BLaER1 (cell line): ENCODE data around the gene ZFP36L2.

Experiments
- H3K27ac ChIP-seq: shearing (Covaris generic); formaldehyde crosslinking; 2 replicates; pipeline ENCODE4 v1.8.1; 2022
- H3K27me3 ChIP-seq: shearing (Covaris generic); formaldehyde crosslinking; 2 replicates; pipeline ENCODE4 v1.8.1; 2022
- H3K36me3 ChIP-seq: shearing (Covaris generic); formaldehyde crosslinking; 2 replicates; pipeline ENCODE4 v1.8.1; 2022
- H3K4me1 ChIP-seq: shearing (Covaris generic); formaldehyde crosslinking; 2 replicates; pipeline ENCODE4 v1.8.1; 2022
- H3K4me2 ChIP-seq: shearing (Covaris generic); formaldehyde crosslinking; 2 replicates; pipeline ENCODE4 v1.8.1; 2022
- H3K4me3 ChIP-seq: shearing (Covaris generic); formaldehyde crosslinking; 2 replicates; pipeline ENCODE4 v1.8.1; 2022
- H3K9ac ChIP-seq: shearing (Covaris generic); formaldehyde crosslinking; 2 replicates; pipeline ENCODE4 v1.8.1; 2022
- H3K9me3 ChIP-seq: shearing (Covaris generic); formaldehyde crosslinking; 2 replicates; pipeline ENCODE4 v1.8.1; 2022
- H4K20me1 ChIP-seq: shearing (Covaris generic); formaldehyde crosslinking; 2 replicates; pipeline ENCODE4 v1.8.1; 2022
- Cebpa-rat ChIP-seq: shearing (Covaris generic); IDR thresholded peaks from 2 replicates; pipeline ENCODE4 v1.8.1; 2022

The ZFP36L2 gene

GRCh38 chr2:43202289-43202688, 24.1 kb downstream of the ZFP36L2 start:
- Histone ChIP-seq H3K27me3 (no peaks in the 10 kb centered on the region), H3K27ac (peak overlapping the region; percentile 89), H3K4me1 (peaks cover 100% of the 10 kb centered on the region), H3K4me2 (peak overlapping the region; percentile 98), H3K9ac (no peak overlapping the region), H3K4me3 (no peak overlapping the region), H3K9me3 (no peaks in the 10 kb centered on the region), H3K36me3 (no peaks in the 10 kb centered on the region), H4K20me1 (no peaks in the 10 kb centered on the region)
- TF ChIP-seq Cebpa-rat = no peak

- H3K27me3 ChIP-seq = no peaks in the 10 kb centered on the region
- no peak for TF ChIP-seq Cebpa-rat
- H3K9ac ChIP-seq = peak overlapping the region; percentile 80
- peak overlapping the region; percentile 89 for H3K27ac ChIP-seq
- peak overlapping the region; percentile 98 for H3K4me2 ChIP-seq
- H4K20me1 ChIP-seq = no peaks in the 10 kb centered on the region
- no peaks in the 10 kb centered on the region for H3K36me3 ChIP-seq
- peaks cover 100% of the 10 kb centered on the region for H3K4me1 ChIP-seq
- no peaks in the 10 kb centered on the region for H3K9me3 ChIP-seq
- peak overlapping the region; percentile 25; the same call in 1 of the 2 replicates for H3K4me3 ChIP-seq
These were observed 24.9 kb downstream of the ZFP36L2 start for GRCh38 chr2:43201497-43201896.

DNA sequence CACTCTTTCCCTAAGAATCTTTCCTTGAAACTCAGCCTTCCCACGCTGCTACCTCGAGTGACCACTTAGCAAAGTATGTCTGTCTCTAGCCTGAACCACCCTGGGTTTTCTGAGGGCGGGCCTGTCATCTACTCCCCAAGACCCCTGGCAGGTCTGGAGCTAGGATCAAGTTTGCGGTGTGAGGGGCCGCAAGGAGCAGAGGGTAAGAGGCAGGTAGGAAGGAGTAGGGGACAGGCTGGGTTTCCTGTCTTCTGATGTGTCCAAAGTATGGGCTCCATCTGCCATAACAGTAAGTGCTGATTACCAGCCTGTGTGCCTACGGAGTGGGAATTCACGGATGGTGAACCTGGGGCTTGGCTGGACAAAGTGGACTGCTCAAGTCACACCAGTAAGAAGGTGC, 25.4 kb downstream of the ZFP36L2 start:
- Histone ChIP-seq H3K9ac (peak overlapping the region; percentile 80), H3K36me3 (no peaks in the 10 kb centered on the region), H3K27ac (peak overlapping the region; percentile 89), H3K4me3 (peak overlapping the region; percentile 25; the same call in 1 of the 2 replicates), H3K4me2 (peak overlapping the region; percentile 98), H4K20me1 (no peaks in the 10 kb centered on the region), H3K4me1 (peaks cover 100% of the 10 kb centered on the region), H3K9me3 (no peaks in the 10 kb centered on the region), H3K27me3 (no peaks in the 10 kb centered on the region)
- TF ChIP-seq Cebpa-rat = no peak

- Histone ChIP-seq H3K27ac (peak overlapping the region; percentile 89), H4K20me1 (peaks cover 6% of the 10 kb centered on the region; the same call in 1 of the 2 replicates), H3K4me3 (peak overlapping the region; percentile 45), H3K4me2 (peak overlapping the region; percentile 98), H3K27me3 (no peaks in the 10 kb centered on the region), H3K36me3 (no peaks in the 10 kb centered on the region; the same call in 1 of the 2 replicates), H3K4me1 (peaks cover 100% of the 10 kb centered on the region), H3K9ac (peak overlapping the region; percentile 80), H3K9me3 (no peaks in the 10 kb centered on the region)
- TF ChIP-seq Cebpa-rat = no peak
These were observed 26.6 kb downstream of the ZFP36L2 start for GRCh38 chr2:43199492-43200488.

DNA sequence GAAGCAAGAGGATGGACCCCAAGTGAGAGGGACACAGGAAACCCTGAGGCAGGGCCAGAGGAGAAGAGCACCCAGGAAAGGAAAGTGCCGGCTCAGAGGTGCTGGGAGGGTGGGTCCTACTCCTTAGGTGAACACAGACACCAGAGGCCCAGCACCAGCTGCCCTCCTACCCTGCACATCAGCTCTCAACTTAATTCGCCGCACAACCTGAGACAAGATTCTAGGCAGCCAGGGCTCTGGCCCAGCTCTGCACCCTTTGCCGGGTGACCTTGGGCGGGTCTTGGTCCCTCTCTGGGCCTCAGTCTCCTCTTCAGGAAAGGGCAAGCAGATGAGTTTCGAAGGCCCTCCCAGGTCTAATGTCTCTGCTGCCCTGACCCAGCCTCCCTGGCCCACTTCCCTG, 28.1 kb downstream of the ZFP36L2 start:
- peak overlapping the region; percentile 89 for H3K27ac ChIP-seq
- H3K9ac ChIP-seq = peak overlapping the region; percentile 84
- H3K9me3 ChIP-seq = no peaks in the 10 kb centered on the region
- peaks cover 15% of the 10 kb centered on the region; the same call in 1 of the 2 replicates for H3K36me3 ChIP-seq
- no peak for TF ChIP-seq Cebpa-rat
- peaks cover 100% of the 10 kb centered on the region for H3K4me1 ChIP-seq
- H3K4me2 ChIP-seq = peak overlapping the region; percentile 98
- peaks cover 21% of the 10 kb centered on the region for H4K20me1 ChIP-seq
- peak overlapping the region; percentile 17; the same call in 1 of the 2 replicates for H3K4me3 ChIP-seq
- H3K27me3 ChIP-seq = no peaks in the 10 kb centered on the region

DNA sequence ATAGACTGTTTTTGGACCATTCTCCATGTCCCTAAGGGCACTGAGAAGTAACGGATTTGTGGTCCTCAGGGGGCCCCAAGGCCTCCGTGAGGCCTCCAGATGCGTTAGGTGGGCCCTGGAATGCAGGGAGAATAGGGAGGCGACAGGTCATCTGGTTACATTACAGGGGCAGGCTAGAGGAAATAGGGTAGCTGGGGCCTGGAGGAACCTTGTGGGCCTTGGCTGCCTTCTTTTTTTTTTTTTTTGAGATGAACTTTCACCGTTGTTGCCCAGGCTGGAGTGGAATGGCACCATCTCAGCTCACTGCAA, 28.9 kb downstream of the ZFP36L2 start:
- Histone ChIP-seq H3K27ac (peak overlapping the region; percentile 89), H3K27me3 (no peaks in the 10 kb centered on the region), H3K9me3 (no peaks in the 10 kb centered on the region), H3K36me3 (peaks cover 22% of the 10 kb centered on the region; the same call in 1 of the 2 replicates), H3K9ac (peak overlapping the region; percentile 84), H3K4me3 (peak overlapping the region; percentile 72), H3K4me1 (peaks cover 100% of the 10 kb centered on the region), H3K4me2 (peak overlapping the region; percentile 98), H4K20me1 (peaks cover 28% of the 10 kb centered on the region)
- no peak for TF ChIP-seq Cebpa-rat

DNA sequence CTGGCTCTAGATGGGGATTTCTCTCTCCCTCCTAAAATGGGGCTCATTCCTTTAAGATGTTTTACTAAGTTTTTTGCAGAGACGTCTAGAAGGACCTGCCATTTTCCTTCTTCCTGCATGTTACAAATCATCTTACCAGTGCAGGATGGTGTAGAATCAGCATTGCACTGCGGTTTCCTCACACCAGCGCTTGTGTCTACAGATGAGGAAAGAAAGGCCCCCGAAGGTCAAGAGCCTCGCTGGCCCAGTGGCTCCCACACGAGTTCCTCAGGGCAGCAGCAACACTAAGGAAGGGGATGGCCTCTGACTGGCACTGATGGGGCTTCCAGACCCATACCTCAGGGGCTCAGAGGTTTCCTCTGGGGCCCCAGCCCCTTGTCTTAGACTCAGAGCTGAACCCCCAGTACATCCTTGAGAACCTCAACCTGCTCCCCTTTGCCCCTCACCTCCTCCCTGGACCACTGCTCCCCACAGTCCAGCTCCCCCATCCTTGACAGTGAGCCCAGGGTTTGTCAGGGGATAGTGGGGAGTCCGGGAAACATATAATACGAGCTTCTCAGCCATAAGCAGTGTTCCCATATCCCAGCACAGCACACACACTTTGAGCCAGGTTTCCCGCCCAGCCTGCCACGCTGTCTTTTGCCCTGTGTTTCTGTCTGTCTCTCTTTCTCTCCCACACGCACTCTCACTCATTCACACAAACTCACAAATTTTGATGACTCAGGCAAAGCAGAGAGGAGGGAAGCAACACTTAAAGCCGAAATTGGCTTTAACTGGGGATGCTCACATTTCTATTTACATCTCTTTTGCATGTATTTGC, 29.4 kb downstream of the ZFP36L2 start:
- Histone ChIP-seq H3K4me3 (peak overlapping the region; percentile 72), H3K36me3 (peaks cover 28% of the 10 kb centered on the region; the same call in 1 of the 2 replicates), H3K9me3 (no peaks in the 10 kb centered on the region), H3K4me1 (peaks cover 100% of the 10 kb centered on the region), H3K4me2 (peak overlapping the region; percentile 98), H3K27me3 (no peaks in the 10 kb centered on the region), H3K27ac (peak overlapping the region; percentile 89), H4K20me1 (peaks cover 34% of the 10 kb centered on the region), H3K9ac (peak overlapping the region; percentile 84)
- TF ChIP-seq Cebpa-rat = no peak

DNA sequence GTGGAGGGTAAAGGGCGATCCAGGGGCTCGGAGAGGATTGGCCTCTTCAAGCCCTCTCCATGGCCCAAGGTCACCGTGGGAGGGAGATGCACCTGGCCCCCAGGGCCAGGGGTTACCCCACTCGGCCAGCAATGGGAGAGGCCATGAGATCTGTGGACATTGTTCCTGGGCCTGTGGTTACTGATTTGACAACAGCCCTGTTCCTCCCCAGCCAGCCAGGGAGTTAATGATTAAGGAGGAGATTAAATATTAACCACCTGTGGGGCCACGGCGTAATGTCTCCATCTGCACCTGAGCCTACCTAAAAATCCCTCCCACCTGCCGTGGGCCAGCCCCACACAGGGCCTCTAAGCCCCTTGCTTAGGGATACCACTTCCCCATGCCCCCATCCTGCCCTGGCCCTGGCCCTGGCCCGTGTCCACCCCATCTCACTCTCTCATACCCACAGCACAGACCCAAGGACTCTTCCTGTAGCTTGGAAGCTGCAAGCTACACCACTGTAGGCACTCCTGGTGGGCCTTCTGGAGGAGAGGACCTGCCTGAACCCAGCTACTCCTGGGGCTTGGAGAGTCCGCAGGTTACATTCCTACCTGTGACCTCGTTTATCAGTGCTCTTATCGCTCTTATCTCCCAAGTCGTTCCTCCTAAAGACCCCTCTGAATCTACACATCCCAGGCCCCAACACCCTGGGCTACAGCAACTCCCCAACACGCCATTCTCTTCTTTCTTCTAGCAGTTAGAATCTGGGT, 32.1 kb downstream of the ZFP36L2 start:
- no peaks in the 10 kb centered on the region for H3K9me3 ChIP-seq
- peak overlapping the region; percentile 84 for H3K9ac ChIP-seq

DNA sequence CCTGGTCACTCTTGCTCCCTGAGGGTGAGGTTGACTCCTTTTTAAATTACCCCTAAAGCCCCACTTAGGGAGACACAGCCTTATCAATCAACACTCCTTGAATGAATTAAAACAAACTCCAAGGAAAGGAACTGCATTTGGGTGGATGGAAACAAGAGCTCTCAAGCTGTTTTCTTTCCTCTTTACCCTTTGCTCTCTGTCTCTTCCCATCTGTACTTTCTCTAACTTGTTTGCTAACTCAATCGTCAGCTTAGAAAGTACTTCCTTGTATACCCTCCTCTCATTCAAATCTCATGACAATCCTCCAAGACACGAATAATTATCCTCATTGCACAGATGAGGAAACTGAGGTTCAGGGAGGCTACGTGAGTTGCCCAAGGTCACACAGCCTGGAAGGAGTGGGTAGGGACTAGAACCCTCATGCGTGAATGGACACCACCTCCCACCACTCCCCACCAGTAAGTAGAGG, 32.7 kb downstream of the ZFP36L2 start:
- no peaks in the 10 kb centered on the region for H3K9me3 ChIP-seq
- no peaks in the 10 kb centered on the region for H3K27me3 ChIP-seq
- peaks cover 67% of the 10 kb centered on the region for H4K20me1 ChIP-seq
- no peak for TF ChIP-seq Cebpa-rat
- peaks cover 100% of the 10 kb centered on the region for H3K4me1 ChIP-seq
- H3K4me2 ChIP-seq = peak overlapping the region; percentile 98
- peak overlapping the region; percentile 89 for H3K27ac ChIP-seq
- peaks cover 56% of the 10 kb centered on the region; the same call in 1 of the 2 replicates for H3K36me3 ChIP-seq
- H3K4me3 ChIP-seq = peak overlapping the region; percentile 72
- peak overlapping the region; percentile 84 for H3K9ac ChIP-seq

More for the DNA sequence above, 32.1 kb downstream of the ZFP36L2 start:
- Histone ChIP-seq H4K20me1 (peaks cover 61% of the 10 kb centered on the region), H3K36me3 (peaks cover 50% of the 10 kb centered on the region; the same call in 1 of the 2 replicates), H3K4me2 (peak overlapping the region; percentile 98), H3K27me3 (no peaks in the 10 kb centered on the region), H3K4me1 (peaks cover 100% of the 10 kb centered on the region), H3K4me3 (peak overlapping the region; percentile 72), H3K27ac (peak overlapping the region; percentile 89)
- TF ChIP-seq Cebpa-rat = no peak
